ENCODE results near the gene PXDN.
"Not testable (repeated sequence)": the region's sequence is repeated elsewhere in the genome, so short reads cannot be mapped to it uniquely, and the experiment has no call there.

Gene PXDN

DNA sequence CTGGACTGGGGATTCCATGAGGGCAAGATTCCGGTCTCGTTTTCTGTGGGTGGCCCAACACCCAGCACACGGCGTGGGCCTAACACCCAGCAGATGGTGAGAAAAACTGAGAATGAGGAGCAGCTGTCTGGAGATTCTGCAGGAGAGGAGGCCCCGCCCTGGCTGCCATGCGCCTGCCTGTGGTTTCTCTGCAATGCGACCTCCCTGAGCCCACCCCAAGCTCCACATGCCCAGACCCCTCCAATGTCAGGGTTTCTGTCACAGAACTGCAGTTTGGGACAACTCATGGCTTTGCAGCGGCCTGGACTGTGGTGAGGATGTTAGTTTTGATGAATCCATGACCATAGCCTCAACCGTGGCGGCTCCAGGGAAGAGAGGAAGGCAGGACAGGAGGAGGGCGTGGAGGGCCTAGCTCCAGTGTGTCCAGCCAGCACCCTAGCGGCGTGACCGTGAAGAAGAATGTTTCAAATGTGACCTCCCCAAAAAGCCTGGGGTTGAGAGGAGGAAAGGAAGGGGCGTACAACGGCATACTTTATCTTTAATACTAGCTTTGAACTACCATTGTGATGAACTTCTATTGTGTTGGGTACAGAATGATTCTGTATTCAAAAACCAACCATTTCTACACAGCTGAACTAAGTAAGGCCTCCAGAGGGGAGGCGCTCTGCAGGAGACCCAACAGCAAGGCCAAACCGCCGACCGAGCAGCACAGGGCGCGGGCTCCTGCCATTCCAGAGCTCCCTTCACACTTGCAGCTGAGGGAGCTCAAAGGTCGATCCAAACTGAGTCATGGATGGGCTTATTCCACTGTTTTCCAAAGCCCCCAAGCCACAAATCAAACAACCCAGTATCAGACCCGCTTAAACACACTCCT, 3.4 kb downstream of the PXDN start:
- DNase-seq = peak; percentile 55

- DNase-seq = peak; percentile 28
These were observed 4.2 kb downstream of the PXDN start for GRCh38 chr2:1739961-1740715.

GRCh38 chr2:1739322-1739957, 4.9 kb downstream of the PXDN start:
- DNase-seq = no peak

GRCh38 chr2:1738646-1739302, 5.5 kb downstream of the PXDN start:
- DNase-seq = no peak

DNA sequence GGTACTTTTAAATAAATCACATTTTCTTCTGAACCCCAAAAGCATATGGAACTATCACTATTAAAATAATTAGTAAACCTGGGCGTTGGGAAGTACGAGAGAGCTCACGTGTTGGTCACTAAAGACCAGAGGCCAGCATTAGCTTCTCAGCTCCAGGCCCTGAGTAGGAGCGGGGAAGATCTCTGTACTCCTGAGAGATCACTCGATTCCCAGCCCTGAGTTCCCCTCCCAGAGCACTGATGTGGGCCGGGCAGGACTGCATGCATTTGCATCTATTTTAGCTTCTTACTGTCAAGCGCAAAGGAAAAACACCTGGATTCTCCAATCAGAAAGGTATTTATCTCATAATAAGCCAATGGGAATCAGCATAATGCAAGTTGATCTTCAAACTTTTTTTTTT, 6.2 kb downstream of the PXDN start:
- no peak for DNase-seq

- peak; percentile 92 for DNase-seq
These were observed 7.3 kb downstream of the PXDN start for GRCh38 chr2:1736997-1737480.

GRCh38 chr2:1736045-1736444, 8.3 kb downstream of the PXDN start:
- DNase-seq = peak; percentile 88

- not testable (repeated sequence) for DNase-seq
These were observed 11.0 kb downstream of the PXDN start for GRCh38 chr2:1733298-1733697.

DNA sequence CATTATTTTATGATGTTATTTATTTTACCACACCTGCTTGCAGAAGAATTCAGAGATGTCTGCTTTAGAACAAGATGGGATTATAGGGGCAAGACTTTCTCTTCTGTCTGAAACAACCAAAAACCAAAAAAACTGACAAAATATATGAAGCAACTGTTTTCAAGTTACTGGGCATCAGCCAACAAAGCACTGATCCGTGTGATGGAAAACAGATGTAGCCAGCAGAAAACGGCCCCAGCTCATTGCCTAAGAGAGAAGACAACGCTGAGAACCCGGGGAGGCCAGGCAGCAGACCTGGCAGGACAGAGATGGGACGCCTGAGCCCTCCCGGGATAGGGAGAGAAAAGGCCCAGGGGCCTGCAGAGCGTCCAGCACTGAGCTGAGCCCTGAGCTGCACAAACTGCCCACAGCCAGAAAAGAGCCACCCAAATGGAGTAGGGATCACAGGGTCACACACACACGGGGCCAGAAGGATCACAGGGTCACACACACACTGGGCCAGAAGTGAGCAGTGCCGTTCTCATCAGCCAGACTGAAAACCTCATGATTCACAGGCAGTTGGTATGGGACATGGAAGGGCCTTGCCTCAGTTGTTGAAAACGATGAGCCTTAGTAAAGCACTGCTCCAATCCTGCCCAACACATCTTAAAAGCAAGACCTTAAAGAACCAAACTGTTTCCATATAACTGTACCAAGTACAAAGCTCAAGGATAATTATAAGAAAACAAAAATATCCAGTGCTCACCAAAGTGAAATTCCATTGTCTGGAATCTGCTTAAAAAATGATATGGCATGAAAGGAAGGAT, 12.1 kb downstream of the PXDN start:
- peak; percentile 98 for DNase-seq

- DNase-seq = no peak
These were observed 12.8 kb downstream of the PXDN start for GRCh38 chr2:1731447-1731962.

- DNase-seq = peak; percentile 89
These were observed 14.0 kb downstream of the PXDN start for GRCh38 chr2:1730015-1730927.

DNA sequence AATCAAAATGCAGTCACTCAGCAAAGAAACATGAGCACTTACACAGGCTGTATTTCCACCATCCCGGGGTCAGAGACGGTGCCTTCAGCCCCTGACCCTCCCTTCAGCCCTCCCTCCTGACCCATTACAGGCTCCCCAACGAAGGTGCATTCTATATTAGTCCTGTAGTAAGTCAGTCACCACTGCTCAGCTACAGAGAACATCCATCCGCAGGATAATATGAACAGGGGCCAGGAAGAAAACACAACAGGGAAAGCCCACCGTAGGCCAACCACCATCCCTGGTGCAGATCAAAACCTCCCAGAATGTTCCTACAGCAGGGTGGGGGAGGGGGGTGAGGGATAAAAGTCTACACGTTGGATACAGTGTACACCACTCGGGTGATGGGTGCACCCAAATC, 15.1 kb downstream of the PXDN start:
- no peak for DNase-seq

GRCh38 chr2:1728821-1729220, 15.5 kb downstream of the PXDN start:
- DNase-seq = peak; percentile 47

DNA sequence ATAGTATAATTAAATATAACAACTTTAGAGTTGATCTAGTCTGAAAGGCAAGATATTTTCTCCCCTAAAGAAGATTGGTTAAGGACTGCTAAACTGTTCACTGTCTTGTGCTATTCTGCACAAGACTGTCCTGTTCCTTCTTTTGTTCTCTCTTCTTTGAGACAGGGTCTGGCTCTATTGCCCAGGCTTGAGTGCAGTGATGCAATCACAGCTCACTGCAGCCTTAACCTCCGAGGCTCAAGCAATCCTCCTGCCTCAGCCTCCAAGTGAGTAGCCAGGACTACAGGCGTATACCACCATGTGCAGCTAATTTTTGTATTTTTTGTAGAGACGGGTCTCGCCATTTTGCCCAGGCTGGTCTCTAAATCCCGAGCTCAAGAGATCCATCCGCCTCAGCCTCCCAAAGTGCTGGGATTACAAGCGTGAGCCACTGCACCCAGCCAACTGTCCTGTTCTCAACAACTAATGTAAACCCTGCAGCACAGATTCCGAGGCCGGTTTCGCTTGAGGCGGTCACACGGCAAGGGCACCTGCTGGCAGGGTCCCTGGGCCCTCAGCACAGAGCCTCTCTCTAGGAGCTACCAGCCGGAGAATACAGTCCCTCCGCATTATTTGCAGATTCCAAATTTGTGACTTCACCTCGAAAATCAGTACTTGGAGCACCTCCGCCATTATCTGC, 16.4 kb downstream of the PXDN start:
- no peak for DNase-seq

DNA sequence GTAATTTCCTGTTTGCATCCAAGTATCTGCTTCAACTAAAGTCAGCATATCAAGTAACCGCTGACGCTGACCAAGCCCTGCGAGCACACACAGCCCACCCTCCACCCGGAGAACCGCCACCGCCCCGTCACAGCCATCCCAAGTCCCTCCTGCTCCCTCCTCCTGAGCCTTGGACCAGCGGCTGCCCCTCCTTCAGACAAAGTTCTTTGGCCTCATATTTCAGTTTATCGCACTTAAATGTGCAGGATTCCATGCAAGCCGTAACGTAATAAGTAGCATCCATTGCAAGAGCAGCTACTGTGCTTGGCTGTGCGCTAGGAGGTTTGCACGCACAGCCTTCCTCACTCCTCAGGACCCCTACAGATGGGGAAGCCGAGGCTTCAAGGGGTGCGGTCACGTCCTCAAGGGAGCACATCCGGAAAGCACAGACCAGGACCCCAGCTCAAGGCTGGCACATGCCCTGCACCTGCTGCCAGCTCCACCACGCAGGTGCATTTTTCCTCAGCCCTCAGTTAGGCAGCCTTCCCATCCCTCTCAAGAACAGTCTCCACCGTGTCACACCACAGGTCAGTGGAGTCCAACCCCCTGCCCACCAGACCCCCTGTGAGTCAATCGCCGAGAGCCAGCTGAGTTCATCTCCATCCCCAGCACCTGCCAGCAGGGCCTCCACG, 17.1 kb downstream of the PXDN start:
- no peak for DNase-seq

GRCh38 chr2:1726558-1726957, 17.8 kb downstream of the PXDN start:
- DNase-seq = no peak

DNA sequence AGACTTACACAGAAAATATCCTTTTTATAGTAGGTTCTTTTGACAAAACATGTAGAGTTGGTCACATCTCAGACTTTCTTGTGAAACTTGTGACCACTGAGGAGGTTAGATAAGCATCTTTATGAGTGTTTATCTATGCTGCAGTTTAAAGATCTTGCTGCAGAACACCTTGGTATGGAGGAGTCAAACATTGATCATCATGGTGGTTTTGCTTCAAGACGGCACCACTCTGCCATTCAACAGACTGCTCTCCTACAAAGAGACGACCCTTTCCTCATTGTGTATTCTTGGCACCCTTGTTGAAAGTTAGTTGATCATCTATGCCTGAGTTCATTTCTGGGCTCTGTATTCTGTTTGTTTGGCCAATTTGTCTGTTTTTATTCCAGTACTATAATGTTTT, 20.0 kb downstream of the PXDN start:
- not testable (repeated sequence) for DNase-seq

DNA sequence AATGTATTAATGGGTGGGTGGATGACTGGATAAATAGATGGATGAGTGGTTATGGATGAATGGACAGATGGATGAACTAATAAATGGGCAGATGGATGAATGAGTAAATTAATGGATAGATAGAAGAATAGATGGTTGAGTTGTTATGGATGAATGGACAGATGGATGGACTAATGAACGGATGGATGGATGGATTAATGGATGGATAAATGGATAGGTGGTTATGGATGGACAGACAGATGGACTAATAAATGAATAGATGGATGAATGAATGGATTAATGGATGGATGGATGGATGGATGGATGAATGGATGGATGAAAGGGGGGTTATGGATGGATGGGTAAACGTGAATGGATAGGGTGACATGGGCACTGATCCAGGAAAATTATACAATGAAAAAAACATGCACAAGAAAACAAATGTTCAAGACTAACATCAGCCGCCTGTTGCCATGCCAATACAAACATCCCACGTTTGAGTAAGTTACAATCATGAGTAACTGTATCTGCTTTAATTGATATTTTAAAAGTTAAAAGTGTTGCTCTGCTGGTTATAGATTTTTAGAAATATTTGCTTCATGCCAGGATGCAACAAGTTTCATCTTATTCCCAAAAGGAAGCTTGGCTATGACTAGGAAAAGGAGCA, 20.8 kb downstream of the PXDN start:
- DNase-seq = no peak

DNA sequence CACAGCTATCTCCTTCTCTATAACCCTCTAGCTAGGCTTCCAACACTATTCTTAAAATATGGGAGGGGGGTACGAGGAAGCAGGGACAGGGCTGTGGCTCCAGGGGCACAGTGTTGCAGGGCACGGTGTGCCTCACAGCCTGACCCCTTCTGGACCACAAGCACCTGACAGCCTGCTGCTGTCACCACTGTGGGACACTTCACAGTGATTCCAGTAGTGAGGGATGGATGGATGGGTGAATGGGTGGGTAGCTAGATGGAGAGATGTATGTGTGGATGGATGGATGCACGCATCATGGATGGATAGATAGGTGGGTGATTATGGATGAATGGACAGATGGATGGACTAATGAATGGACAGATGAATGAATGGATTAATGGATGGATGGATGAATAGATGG, 21.6 kb downstream of the PXDN start:
- no peak for DNase-seq
